CD1c-positive myeloid dendritic cell (primary cell): Measurements from ENCODE around the gene CNBP.
"Not testable (repeated sequence)": the region's sequence is repeated elsewhere in the genome, so short reads cannot be mapped to it uniquely, and the experiment has no call there.

ENCODE experiments used
- DNase-seq: peaks from one replicate; pipeline ENCODE4 v3.0.0-alpha.2; 2016; ENCODE audit errors: extremely low spot score

The CNBP gene

DNA sequence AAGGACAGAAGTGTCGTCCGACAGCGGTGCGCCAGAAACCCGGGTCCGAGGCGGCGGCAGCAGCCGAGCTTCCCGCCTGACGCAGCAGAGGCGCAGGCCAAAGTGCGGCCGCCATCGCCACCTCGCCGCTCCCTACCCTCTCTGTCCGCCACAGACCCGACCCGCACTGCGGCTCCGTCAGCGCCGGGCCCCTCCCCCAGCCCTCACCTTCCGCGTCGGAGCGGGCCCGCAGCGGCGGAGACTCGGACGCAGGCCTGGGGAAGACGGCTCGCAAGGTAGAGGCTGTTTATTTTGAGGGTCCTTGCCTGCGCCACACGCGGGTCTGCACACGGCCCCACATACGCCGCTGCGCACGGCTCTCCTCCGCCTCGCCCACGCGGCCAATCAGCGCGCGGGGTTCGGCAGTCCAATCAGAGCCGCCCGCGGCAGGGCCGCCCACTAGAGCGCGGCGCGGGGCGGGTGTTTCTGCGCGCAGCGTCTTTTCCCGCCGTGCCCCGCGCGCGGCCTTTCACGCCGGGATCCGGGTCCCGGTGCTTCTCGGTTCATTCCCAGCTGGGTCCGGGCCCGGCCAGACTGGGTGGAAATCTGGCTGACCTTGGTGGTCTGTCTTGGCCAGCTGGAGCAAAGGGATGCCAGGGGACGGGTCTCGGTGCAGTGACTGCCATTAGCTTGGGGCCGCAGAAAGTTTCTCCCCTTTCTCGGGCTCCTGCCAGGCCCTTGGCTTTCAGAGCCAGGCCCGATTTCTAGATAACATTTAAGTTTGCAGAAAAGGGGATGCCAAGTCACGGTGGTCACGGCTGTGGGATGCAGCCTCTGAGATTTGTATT, at the start of gene CNBP:
CNBP (minus strand) TSS at position 328 of the 827 bp plus-strand sequence. CDS start 12,139 bp downstream, outside the sequence.
- peak; percentile 99 for DNase-seq

DNA sequence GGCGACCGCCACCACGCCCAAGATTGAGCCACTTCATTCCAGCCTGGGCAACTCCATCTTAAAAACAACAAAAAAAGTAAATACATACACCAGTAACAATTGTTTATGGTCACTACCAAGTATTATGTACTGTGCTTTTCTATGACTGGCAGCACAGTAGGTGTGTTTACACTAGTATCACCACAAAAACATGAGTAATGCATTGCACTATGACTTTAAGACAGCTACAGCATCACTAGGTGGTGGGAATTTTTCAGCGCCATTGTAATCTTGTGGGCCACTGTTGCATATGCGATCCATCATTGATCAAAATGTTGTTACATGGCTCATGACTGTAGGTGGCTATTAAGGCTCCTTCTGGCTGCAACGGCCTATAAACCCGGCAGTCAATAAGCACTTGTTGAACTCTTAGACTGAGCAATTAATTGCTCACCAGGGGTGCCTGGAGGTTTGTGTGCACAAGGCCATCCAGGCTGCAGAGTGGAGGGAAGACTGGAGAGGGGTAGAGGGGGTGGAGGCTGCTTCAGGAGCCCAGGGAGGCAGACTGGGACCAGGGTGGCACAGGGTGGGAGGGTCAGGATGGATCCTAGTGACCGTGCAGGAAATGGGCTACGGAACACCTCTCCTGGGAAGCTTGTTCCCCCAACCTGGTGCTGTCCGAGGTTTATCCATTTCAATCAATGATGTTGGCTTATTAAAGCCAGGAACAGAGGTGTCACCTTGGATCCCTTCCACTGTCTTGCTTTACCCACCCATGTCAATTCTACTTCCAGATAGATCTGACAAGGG, 47.8 kb upstream of the CNBP start:
- DNase-seq = peak; percentile 26

DNA sequence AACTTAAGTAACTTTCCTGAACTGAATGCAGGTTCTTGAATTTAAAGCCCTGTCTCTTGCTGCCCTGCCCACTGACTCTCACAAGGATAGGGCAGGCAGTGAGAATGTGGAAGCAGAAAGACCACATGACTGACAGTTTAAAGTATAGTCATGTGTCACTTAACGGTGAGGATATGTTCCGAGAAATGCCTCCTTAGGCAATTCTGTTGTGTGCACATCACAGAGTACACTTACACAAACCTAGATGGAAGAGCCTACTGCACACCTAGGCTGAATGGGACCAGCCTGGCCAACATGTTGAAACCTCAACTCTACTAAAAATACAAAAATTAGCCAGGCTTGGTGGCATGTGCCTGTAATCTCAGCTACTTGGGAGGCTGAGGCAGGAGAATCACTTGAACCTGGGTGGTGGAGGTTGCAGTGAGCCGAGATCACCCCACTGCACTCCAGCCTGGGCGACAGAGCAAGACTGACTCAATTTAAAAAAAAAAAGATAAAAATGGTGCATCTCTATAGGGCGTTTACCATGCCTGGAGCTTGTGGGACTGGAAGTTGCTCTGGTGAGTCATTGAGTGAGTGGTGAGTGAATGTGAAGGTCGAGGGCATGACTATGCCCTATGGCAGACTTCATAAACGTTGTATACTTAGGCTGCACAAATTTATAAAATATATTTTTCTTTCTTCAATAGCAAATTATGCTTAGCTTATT, 46.8 kb upstream of the CNBP start:
- peak; percentile 91 for DNase-seq

DNA sequence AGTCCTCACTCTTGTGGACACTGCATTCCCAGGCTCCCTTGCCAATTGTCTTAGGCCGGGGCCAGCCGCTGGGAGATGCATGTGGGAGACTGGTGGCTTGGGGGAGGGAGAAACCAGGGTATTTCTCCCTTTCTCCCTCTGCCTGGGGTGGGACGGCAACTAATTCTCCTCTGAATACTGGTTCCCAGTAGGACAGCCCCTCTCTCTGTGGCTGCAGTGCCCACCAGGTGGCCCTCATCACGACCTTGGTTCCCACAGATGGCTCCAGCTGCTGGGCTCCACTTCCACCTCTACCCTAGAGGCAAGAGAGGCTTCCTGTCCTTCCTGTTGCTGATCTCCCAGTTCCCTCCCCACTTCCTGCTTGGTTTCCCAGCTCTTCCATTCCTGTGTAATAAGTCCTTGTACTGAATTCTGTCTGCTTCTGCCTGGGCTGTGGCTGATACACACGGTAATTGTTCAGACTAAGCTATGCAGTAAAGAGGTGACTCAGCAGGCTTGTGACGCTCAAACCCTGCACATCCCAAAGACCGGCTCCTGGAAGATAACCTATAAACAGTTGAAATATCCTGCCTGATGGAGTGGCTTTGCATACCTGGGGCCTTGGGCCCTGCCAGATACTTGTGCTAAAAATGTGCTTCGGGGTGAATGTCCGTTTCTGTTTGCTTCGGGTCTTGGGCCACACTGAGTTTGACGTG, 45.3 kb upstream of the CNBP start:
- DNase-seq = peak; percentile 38

DNA sequence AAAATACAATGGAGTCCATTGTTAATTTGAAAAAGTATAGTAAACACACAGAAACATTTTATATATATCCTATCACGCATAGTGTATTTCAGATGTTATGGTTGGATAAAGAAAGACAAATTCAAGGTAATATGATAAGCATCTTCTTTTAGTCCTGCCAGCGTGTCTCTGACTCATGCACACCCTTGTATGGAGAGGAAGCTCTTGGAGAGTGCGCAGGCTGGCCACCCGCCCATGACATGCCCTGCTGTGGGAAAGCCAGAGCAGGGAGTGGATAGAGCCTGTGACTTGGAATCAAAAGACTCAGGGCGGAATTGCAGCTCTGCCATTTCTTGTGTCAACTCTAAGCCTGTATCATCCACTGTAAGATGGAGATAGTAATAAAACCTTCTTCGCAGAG, 42.7 kb upstream of the CNBP start:
- DNase-seq = peak; percentile 83

DNA sequence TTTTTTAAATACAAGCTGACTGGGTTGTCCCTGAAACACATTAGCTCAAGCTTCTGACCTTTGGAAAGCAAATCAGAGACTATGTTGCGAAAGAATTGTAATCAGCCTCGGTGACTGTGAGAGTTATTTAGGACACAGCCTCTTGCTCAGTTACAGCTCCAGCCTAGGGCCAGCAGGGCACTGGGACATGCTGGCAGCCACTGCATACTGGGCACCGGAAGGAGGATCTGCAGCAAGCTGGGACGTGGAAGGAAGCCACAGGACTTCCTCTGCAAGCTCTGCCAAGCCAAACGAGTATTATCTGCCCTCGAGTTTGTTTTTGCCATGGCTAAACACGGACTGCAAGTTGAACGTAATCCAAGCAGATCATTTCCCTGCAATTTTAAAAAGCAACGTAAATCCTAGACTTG, 41.3 kb upstream of the CNBP start:
- peak; percentile 84 for DNase-seq

DNA sequence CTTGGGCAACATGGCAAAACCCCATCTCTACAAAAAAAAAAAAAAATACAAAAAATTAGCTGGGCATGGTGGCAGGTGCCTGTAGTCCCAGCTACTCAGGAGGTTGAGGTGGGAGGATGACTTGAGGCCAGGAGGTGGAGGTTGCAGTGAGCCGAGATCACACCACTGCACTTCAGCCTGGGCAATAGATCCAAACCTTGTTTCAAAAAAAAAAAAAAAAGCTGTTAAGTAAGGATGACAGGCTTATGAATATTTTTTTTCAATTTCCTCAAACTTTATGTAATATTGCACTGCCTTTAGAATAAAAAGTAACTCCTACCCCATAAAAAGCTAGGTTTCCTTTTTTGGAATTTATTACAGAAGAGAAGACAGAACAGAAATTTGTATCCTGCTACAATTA, 40.7 kb upstream of the CNBP start:
- not testable (repeated sequence) for DNase-seq

DNA sequence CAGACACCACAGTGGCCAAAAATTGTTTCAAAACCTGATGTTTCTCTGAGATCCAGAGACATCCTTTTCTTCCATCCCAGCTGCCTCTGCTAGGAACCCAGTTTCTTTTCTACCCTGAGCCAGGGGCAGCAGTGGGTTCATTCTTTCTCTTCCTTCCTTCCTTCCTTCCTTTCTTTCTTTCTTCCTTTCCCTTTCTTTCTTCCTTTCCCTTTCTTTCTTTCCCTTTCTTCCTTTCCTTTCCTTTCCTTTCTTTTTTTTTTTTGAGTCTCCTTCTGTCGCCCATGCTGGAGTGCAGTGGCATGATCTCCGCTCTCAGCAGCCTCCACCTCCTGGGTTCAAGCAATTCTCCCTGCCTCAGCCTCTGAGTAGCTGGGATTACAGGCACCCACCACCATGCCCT, 35.0 kb upstream of the CNBP start:
- no peak for DNase-seq

DNA sequence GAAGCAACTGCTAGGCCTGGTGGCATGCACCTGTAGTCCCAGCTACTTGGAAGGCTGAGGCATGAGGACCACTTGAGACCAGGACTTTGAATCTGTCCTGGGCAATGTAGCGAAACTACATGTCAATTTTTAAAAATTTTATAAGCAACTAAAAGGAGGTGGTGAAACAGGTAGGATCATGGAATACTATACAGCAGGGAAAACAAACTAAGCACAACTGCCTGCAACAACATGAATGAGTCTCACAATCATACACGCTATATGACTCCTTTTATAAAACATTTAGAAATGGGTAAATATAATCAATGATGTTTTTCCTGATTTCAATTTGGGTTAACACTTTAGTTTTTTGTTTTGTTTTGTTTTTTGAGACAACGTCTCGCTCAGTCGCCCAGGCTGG, 29.5 kb upstream of the CNBP start:
- no peak for DNase-seq

DNA sequence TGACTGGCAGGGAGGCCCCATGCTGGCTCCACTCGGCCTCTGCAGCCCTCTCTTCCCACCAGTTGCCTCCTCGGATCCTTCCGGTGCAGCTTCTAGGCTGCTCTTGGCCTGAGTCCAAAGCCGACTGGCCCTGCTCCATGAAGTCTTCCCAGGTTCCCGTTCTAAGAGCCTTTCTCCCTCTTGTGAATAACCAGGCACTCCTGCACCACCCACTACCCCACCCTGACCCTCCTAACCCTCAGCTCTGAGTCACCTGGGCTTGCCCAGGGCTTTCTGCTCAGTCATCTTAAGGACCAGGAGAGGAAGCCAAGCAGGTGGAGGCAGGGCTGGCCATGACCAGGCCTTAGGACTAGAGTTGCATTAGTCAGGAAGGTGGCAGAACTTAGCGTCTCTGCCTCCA, 28.1 kb upstream of the CNBP start:
- peak; percentile 60 for DNase-seq

DNA sequence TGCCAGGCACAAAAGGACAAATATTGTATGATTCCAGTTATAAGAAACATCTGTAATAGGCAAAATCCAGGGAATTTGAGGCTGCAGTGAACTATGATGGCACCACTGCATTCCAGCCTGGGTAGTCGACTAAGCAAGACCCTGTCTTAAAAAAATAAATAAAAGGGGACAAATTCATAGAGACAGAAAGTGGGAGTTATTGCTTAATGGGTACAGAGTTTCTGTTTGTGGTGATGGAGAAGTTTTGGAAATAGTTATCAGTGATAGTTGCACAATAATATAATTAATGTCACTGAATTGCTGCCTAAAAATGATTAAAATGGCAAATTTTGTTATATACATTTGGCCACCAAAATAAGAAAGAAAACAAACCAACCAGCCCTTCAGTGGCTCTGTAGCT, 27.6 kb upstream of the CNBP start:
- no peak for DNase-seq

DNA sequence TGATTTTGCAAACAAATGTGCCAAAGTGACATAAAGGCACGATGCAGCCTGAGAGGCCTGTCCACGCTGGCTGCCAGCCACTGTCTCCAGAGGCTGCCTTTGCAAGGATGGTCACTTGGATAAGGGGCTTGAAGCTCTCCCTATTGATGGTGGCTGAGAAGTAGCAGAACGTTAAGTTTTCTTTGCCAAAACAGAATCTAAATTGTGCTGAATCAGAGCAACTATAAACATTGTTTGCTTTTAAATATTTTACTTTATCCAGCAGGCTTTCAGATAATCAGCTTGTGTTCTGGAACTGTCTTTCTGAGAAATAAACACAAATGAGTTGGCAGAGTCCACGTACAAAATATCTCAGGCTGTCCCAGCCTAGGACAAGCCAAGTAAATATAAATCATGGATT, 23.8 kb upstream of the CNBP start:
- no peak for DNase-seq

DNA sequence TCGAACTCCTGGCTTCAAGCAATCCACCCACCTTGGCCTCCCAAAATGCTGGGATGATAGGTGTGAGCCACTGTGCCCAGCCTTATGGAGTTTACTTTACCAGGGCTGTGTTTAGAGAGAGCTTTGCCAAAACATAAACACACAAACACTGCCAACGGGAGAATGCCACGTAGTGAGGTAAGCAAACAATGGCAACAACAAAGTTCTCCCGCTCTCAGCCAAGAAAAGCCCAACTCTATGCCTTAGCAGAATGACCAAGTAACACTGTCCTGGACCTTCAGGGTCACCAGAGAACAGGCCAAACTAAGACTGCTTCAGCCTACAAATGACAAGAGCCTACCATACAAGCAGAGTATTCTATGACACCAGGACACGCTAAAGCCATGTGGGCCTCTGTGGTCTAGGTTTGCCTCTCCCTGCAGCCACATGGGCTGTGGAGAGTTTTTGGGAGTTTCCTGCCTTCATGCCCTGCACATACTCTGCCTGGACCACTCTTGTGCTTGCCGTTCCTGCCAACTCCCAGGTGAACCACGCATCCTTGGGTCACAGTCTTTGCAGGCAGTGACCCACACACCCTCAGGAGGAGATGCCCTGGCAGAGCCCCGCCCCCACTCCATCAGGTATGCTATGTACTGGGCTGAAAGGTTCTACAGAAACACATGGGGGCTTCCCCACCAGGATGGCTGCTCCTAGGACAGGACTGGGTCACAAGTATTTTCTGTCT, 21.6 kb upstream of the CNBP start:
- DNase-seq = no peak

DNA sequence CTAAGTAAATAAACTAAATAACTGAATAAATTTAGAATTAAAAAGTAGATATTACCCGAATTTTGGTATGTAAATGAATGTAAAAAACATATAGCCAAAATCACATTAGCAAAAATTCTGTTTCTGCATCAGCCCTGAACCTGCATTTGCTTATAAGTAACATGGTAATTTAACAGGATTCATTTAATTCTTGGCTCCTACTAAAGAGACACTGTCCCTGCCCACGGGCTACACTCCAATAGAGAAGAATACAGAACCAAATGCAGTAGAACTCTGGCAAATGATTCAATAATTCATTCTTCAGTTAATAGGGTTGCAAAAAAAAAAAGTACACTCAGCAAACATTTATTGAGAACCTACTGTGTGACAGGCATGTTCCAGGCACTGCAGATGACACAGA, 20.8 kb upstream of the CNBP start:
- no peak for DNase-seq

DNA sequence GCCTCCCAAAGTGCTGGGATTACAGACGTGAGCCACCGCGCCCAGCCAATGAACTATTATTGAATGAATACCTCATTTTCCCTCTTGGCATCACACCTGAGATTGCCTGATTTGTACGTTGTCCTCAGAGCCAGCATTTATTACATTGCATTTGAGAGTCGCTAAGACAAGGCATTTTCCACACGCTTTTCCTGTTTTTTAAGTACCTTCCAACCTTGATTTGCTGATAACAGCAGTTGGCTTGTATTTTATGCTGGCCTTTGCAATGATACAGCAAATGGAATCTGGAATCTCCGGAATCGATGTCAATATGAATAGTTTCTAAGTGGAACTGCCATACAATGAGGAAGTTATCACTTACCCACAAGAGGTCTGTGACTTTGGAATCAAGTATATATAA, 15.7 kb upstream of the CNBP start:
- peak; percentile 11 for DNase-seq

DNA sequence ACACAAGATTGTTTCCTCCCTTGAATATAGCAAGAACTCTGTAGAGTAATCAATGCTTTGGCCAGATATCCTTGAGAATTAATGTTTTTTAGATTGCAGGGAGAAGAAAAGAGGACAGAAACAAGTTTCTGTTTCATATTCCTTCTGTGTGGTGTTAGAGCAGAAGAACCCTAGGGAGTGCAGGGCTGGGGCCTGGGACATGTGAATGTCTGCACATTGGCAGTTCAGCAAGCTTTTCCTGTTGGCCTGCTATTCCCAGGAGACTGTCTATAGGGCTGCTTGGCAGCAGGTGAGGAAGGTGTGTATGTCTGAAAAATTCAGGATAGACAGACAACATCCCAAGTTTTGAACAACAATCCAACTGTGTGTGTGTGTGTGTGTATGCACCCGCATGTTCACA, 13.6 kb upstream of the CNBP start:
- DNase-seq = no peak

DNA sequence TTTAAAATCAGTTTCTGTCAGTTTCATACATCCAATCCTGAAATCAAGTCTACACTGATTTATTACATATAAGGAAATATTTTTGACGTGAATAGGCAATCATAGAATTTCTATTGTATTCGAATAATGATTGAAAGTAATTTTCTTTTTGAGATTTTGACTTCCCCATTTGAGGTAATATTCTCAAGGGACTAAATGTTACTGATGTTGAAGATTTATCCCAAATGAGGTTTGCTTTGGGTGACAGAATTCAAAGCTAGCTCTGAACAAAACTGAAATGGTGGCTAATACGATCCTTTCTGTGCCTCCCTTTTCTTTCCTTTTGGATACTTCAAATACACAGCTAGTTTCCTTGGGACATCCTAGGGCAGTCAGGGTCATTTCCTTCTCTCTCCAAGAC, 12.9 kb upstream of the CNBP start:
- no peak for DNase-seq

DNA sequence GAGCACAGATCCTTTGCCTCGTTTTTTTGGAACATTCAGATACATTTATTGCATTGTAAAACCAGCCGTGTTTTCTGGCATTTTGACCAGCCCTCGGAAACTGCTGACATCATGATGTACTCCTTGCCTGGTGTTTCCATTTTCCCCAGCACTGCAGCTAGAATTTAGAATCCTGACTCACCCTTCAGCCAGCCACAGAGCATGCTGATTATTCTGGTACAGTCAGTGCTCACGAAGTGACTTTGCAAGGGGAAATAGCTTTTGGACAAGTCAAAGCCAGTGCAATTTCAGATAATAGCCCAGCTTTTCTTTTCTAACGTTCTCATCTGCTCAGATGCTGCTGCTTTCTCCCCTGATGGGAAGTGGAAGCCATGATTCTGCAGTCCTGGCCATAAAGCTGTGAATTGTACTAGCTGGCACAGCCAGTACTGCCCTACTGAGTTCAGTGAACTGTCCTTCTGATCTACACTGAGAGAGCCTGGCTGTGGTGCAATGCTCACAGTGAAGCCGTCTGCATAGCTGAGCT, 12.1 kb upstream of the CNBP start:
- DNase-seq = peak; percentile 59

DNA sequence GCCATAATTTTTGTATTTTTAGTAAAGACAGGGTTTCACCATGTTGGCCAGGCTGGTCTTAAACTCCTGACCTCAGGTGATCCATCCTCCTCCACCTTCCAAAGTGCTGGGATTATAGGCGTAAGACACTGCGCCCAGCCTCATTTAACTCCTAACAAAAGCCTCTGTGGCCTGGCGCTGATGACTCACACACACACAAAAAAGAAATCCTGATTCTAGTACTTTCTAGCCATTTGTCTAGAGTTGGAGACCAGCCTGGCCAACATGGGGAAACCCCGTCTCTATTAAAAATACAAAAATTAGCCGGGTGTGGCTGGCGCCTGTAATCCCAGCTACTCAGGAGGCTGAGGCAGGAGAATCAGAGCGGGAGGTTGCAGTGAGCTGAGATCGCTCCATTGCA, 6.1 kb upstream of the CNBP start:
- not testable (repeated sequence) for DNase-seq

DNA sequence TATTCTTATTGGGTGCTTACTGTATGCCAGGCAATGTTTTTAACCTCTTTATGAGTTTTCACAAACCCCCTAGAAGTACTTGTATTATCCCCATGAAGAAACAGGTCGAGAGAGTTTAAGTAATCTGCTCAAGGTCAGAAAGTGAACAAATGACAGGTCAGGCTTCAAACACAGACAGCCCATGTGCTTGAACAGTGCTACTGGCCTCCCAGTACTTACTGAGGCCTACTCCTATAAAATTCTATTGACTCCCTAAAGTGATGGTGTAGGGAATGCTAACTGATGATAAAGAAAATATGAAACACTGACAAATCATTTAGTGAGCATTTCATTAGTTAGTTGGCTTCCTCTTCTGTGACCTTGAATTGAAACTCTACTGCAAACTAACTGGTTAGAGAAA, 4.2 kb upstream of the CNBP start:
- no peak for DNase-seq

DNA sequence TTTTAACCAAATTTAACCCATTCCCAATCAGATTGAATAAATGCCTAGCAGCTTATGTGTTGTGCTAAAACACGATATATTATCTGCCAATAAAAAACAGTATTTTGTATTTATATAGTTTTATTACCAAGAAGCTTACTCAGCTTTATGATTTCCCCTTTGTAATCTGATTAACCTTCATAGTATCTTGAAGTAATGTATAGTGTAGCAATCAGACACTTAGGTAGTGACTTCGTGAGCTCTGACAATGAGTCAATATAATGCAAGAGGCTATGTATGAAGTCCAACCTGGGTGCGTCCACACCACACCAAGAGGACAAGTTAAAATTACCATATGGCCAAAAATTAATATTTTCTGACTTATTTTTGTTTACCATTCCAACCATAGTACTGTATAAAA, 2.1 kb upstream of the CNBP start:
- DNase-seq = no peak
